Panc1 (cell line): ENCODE results near the gene UQCRC2. TPM values are rescaled to one million over a fixed set of nuclear protein-coding genes. Genes with fewer than 3 reads are reported as not detected.

ENCODE experiments used
- ATAC-seq: fragments of 200-7000 bp; cut with Tn5 transposase; 2 replicates; pipeline ENCODE4 v1.9.1; 2020; ENCODE audit warnings: mild to moderate bottlenecking, moderate library complexity
- BruUV-seq: library from RNA; stranded (reverse); fragments of 400-500 nt; replicated peaks from 2 replicates; lab custom pipeline; 2021; lab: Mats Ljungman, UMichigan
- CTCF ChIA-PET: fragments of 300-600 bp; sonication (Branson Sonifier 250); formaldehyde crosslinking; loops from one replicate; lab custom pipeline; 2022; ENCODE audit warnings: antibody characterized with exemption; lab: Charles Lee
- POLR2A ChIA-PET: fragments of 300-600 bp; sonication (Branson Sonifier 250); formaldehyde crosslinking; loops from one replicate; lab custom pipeline; 2022; ENCODE audit warnings: antibody characterized with exemption; lab: Charles Lee
- DNase-seq: peaks from one replicate; pipeline ENCODE4 v3.0.0-alpha.2; 2010; ENCODE audit warnings: low read depth, low spot score
- H3K27ac ChIP-seq: 2 replicates; pipeline ENCODE4 v1.5.1; 2011; ENCODE audit warnings: mild to moderate bottlenecking, low read length, inconsistent platforms
- H3K27me3 ChIP-seq: fragments of 200-500 bp; sonication (Bioruptor generic); 2 replicates; pipeline ENCODE4 v1.6.0; 2014; ENCODE audit warnings: low read length, inconsistent platforms; ENCODE audit not compliant: control insufficient read depth, insufficient read depth
- H3K36me3 ChIP-seq: fragments of 200-500 bp; sonication (Bioruptor generic); 2 replicates; pipeline ENCODE4 v1.5.1; 2014; ENCODE audit warnings: inconsistent platforms, mild to moderate bottlenecking, low read length, moderate library complexity; ENCODE audit not compliant: control insufficient read depth, insufficient read depth
- H3K4me1 ChIP-seq: 2 replicates; pipeline ENCODE4 v1.5.1; 2011; ENCODE audit warnings: inconsistent platforms, mild to moderate bottlenecking, low read length, moderate library complexity; ENCODE audit not compliant: control insufficient read depth, insufficient read depth
- H3K4me3 ChIP-seq, 2 experiments: 2 replicates each; pipeline ENCODE4 v1.5.1; 2011 to 2012; ENCODE audit warnings: low read depth in 2 of 2, low read length in 2 of 2, mild to moderate bottlenecking in 2 of 2, inconsistent platforms in 1 of 2, moderate library complexity in 1 of 2
- H3K9me3 ChIP-seq: fragments of 200-500 bp; sonication (Bioruptor generic); 2 replicates; pipeline ENCODE4 v1.5.1; 2014; ENCODE audit warnings: low read depth, mild to moderate bottlenecking, inconsistent platforms, low read length, moderate library complexity; ENCODE audit not compliant: control insufficient read depth, insufficient read depth
- POLR2AphosphoS5 ChIP-seq: IDR thresholded peaks from 2 replicates; pipeline ENCODE4 v1.6.1; 2012; ENCODE audit warnings: mild to moderate bottlenecking, low read depth, low read length, moderate library complexity
- SIN3A ChIP-seq: IDR thresholded peaks from 2 replicates; pipeline ENCODE4 v1.6.1; 2012; ENCODE audit warnings: low read depth, mild to moderate bottlenecking, low read length, moderate library complexity, borderline replicate concordance; ENCODE audit not compliant: insufficient read depth
- TCF7L2 ChIP-seq: IDR thresholded peaks from 2 replicates; pipeline ENCODE4 v1.6.1; 2011; ENCODE audit warnings: mild to moderate bottlenecking, low read depth, low read length, inconsistent platforms
- in situ Hi-C: cut with HindIII; loops from 2 replicates; pipeline ENCODE4 v1.10.0; 2016; ENCODE audit warnings: low sequenced_read_pairs, low pct_unique_long_range_greater_than_20kb
- intact Hi-C: fragments of 100-400 bp; cut with micrococcal nuclease; formaldehyde crosslinking; loops from one replicate; pipeline ENCODE4 v1.10.0; 2022; ENCODE audit not compliant: unreplicated experiment
- total RNA-seq: library from RNA; stranded (reverse); gene quantifications from one replicate; pipeline ENCODE4 v1.2.1, GENCODE V29; 2021; ENCODE audit not compliant: unreplicated experiment
- TF ChIP-seq, protein P1 (sequence below), 2 experiments: IDR thresholded peaks; 2 replicates each; pipeline ENCODE4 v1.6.1; 2011 to 2012; ENCODE audit warnings: low read depth in 2 of 2, control low read depth in 1 of 2, low read length in 1 of 2, mild to moderate bottlenecking in 1 of 2, moderate library complexity in 1 of 2; ENCODE audit not compliant: insufficient read depth in 1 of 2
- TF ChIP-seq, protein P2 (sequence below): fragments of 450-650 bp; IDR thresholded peaks from 2 replicates; pipeline ENCODE4 v1.5.1; 2017; ENCODE audit warnings: mild to moderate bottlenecking

The UQCRC2 gene
- total RNA-seq, 1 experiment from 2014 or later, result 248 TPM

DNA sequence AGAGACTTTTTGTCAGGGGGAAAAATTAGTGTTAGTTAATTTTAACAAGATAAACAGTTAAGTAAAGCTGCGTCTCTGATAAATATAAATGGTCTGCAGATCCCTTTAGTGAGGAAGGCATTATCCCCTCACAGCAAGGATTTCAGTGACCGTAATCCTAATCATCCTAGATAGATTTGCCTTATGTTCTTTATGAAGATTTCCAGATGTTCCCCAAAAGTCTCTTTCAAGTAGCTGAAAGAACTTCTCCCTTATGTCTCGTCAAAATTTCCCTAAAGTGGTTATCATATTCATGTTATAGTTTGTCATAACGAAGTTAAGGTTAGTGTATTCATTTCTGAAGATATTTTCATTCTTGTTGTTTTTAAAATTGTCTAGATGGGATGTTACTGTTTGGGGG lies 60.3 kb downstream of the UQCRC2 start:
- DNase-seq (no peak), ATAC-seq (no peak)
- Histone ChIP-seq H3K9me3 (no peaks in the 10 kb centered on the region), H3K27ac (no peak overlapping the region), H3K27me3 (no peaks in the 10 kb centered on the region), H3K36me3 (peaks cover 1% of the 10 kb centered on the region; the same call in 1 of the 2 replicates), H3K4me3 (no peak overlapping the region), H3K4me1 (peaks cover 32% of the 10 kb centered on the region)
- in situ Hi-C loops, result no loop called here
- no TSS peak for BruUV-seq
- POLR2A ChIA-PET, result no interaction called here
- TF ChIP-seq POLR2AphosphoS5 (no peak), TCF7L2 (no peak), SIN3A (no peak)
- TF ChIP-seq, protein P1, sequence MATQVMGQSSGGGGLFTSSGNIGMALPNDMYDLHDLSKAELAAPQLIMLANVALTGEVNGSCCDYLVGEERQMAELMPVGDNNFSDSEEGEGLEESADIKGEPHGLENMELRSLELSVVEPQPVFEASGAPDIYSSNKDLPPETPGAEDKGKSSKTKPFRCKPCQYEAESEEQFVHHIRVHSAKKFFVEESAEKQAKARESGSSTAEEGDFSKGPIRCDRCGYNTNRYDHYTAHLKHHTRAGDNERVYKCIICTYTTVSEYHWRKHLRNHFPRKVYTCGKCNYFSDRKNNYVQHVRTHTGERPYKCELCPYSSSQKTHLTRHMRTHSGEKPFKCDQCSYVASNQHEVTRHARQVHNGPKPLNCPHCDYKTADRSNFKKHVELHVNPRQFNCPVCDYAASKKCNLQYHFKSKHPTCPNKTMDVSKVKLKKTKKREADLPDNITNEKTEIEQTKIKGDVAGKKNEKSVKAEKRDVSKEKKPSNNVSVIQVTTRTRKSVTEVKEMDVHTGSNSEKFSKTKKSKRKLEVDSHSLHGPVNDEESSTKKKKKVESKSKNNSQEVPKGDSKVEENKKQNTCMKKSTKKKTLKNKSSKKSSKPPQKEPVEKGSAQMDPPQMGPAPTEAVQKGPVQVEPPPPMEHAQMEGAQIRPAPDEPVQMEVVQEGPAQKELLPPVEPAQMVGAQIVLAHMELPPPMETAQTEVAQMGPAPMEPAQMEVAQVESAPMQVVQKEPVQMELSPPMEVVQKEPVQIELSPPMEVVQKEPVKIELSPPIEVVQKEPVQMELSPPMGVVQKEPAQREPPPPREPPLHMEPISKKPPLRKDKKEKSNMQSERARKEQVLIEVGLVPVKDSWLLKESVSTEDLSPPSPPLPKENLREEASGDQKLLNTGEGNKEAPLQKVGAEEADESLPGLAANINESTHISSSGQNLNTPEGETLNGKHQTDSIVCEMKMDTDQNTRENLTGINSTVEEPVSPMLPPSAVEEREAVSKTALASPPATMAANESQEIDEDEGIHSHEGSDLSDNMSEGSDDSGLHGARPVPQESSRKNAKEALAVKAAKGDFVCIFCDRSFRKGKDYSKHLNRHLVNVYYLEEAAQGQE (IDR thresholded peaks at IDR 0.05; ENCODE audit: insufficient read depth in 1 of 2, low read depth in 2 of 2, low read length in 1 of 2), result no peak
- TF ChIP-seq, protein P2, sequence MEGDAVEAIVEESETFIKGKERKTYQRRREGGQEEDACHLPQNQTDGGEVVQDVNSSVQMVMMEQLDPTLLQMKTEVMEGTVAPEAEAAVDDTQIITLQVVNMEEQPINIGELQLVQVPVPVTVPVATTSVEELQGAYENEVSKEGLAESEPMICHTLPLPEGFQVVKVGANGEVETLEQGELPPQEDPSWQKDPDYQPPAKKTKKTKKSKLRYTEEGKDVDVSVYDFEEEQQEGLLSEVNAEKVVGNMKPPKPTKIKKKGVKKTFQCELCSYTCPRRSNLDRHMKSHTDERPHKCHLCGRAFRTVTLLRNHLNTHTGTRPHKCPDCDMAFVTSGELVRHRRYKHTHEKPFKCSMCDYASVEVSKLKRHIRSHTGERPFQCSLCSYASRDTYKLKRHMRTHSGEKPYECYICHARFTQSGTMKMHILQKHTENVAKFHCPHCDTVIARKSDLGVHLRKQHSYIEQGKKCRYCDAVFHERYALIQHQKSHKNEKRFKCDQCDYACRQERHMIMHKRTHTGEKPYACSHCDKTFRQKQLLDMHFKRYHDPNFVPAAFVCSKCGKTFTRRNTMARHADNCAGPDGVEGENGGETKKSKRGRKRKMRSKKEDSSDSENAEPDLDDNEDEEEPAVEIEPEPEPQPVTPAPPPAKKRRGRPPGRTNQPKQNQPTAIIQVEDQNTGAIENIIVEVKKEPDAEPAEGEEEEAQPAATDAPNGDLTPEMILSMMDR, result no peak
- CTCF ChIA-PET, result no interaction called here
- intact Hi-C loops, result no loop called here

DNA sequence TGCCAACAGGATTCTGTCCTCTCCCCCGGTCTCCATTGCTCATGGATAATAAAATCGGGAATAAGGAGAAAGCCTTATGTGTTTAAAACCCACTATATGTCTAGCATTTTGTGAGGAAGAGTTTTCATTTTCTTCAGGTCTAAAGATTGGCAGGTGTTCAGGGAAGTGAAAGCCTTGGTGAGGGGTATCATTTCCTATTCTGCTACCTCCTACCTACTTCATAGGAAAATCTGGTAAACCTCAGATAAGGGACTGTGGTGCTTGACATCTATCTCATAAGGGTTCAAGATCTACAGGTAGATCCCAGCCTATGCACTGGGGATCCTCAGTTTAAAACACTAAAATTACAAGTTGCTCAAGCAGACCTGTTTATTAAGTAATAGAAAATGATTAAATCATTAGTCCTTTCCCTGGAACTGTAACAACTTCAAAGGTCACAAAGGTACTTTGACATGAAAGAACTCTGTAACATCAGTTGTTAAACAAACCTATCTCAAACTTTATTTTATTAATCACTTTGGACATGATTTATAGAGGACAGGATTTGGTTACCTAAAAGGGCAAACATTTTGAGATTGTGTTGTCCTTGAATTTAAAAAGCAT lies 61.2 kb downstream of the UQCRC2 start:
- peaks cover 32% of the 10 kb centered on the region for H3K4me1 ChIP-seq
- no peak overlapping the region for H3K4me3 ChIP-seq
- TF ChIP-seq, protein P2, result no peak
- no peak for TF ChIP-seq SIN3A
- TF ChIP-seq, protein P1 (IDR thresholded peaks at IDR 0.05; ENCODE audit: insufficient read depth in 1 of 2, low read depth in 2 of 2, low read length in 1 of 2), result no peak
- TF ChIP-seq POLR2AphosphoS5, result no peak
- TF ChIP-seq TCF7L2, result no peak
- no peaks in the 10 kb centered on the region for H3K9me3 ChIP-seq
- CTCF ChIA-PET, result no interaction called here
- no peak for ATAC-seq
- no TSS peak for BruUV-seq
- in situ Hi-C loops, result no loop called here
- intact Hi-C loops, result no loop called here
- H3K27ac ChIP-seq, result no peak overlapping the region
- no peak for DNase-seq
- H3K27me3 ChIP-seq, result no peaks in the 10 kb centered on the region
- POLR2A ChIA-PET, result no interaction called here
- no peaks in the 10 kb centered on the region for H3K36me3 ChIP-seq
